ENCODE measurements around the gene P2RY2. TPM values are rescaled to one million over a fixed set of nuclear protein-coding genes. Genes with fewer than 3 reads are reported as not detected.
A peak's percentile ranks its signal among the peaks of the same experiment; 100 is the strongest.

P2RY2 gene
- total and polyA plus RNA-seq, 2 experiments from 2014 or later: 0.63 to 1.6 TPM

DNA sequence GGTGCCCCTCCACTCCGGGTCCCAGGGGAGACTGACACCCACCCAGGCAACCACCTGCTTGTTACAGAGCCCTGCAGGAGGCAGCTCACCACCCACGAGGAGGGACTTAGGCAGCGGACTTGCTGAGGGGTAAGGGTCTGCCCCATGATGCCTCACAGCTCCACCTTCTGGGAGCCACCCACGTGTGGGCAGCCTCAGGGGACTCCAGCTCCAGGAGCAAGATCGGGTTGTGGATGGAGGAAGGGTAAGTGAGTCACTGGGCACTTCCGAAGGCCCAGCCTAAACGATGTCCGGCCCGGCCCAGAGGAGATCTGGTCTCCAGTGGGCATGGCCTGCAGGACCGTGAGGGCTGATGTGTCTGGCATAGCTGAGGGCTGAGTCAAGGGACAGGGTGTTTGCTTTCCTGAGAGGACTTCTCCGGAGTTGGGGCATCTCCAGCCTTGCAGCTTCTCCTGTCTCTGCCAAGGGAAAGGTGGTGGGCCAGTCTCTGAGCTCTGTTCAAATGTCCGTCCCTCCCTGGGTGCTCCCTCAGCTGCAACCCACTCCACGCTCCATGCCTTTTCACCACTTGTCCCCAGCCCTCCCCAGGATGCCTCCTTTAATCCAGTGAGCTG, 32.3 kb upstream of the P2RY2 start:
- ATAC-seq: no peak

More for the DNA sequence above, 32.3 kb upstream of the P2RY2 start:
- Mint-ChIP-seq H3K4me3 (no peak overlapping the region), H3K4me1 (peaks cover 11% of the 10 kb centered on the region; the same call in 2 of the 3 replicates), H3K9me3 (no peaks in the 10 kb centered on the region), H3K27ac (no peak overlapping the region), H3K27me3 (ENCODE audit: insufficient read depth, low read depth, poor library complexity) (peaks cover 12% of the 10 kb centered on the region), H3K36me3 (ENCODE audit: low read depth) (no peaks in the 10 kb centered on the region)
- Histone ChIP-seq H2AFZ (peak overlapping the region; percentile 83), H3K27ac (ENCODE audit: low read depth) (no peak overlapping the region), H3K4me2 (no peak overlapping the region), H3K9me2 (ENCODE audit: insufficient read depth) (no peaks in the 10 kb centered on the region), H3K27me3 (ENCODE audit: insufficient read depth) (no peaks in the 10 kb centered on the region), H3K79me2 (replicated peaks; ENCODE audit: insufficient read depth) (no peaks in the 10 kb centered on the region), H3K4me3 (no peak overlapping the region), H3F3A (replicated peaks; ENCODE audit: low read depth) (no peaks in the 10 kb centered on the region), H4K20me1 (replicated peaks; ENCODE audit: insufficient read depth) (no peaks in the 10 kb centered on the region), H3K36me3 (ENCODE audit: insufficient read depth) (no peaks in the 10 kb centered on the region), H3K4me1 (ENCODE audit: insufficient read depth) (no peaks in the 10 kb centered on the region)
- DNase-seq (ENCODE audit: low spot score): no peak
- no peak for TF ChIP-seq ZNF462 (CRISPR knock-in tag; IDR thresholded peaks at IDR 0.05)
- no peak for TF ChIP-seq CREB1 (CRISPR knock-in tag; IDR thresholded peaks at IDR 0.05; ENCODE audit: low read depth)
- TF ChIP-seq EZH2 (IDR thresholded peaks at IDR 0.05; ENCODE audit: low read depth, unreplicated experiment): no peak
- no peak for TF ChIP-seq POLR2AphosphoS5 (IDR thresholded peaks at IDR 0.05; ENCODE audit: low read depth)
- TF ChIP-seq NANOG (IDR thresholded peaks at IDR 0.05; ENCODE audit: borderline replicate concordance): no peak
- TF ChIP-seq JUNB (IDR thresholded peaks at IDR 0.05; ENCODE audit: unreplicated experiment): no peak
- TF ChIP-seq ETS1 (IDR thresholded peaks at IDR 0.05): no peak
- no peak for TF ChIP-seq STAT1 (IDR thresholded peaks at IDR 0.05; ENCODE audit: unreplicated experiment)
- TF ChIP-seq EZH2phosphoT487 (IDR thresholded peaks at IDR 0.05; ENCODE audit: unreplicated experiment): no peak
- TF ChIP-seq ZNF331 (CRISPR knock-in tag; IDR thresholded peaks at IDR 0.05; ENCODE audit: low read depth): no peak
- no peak for TF ChIP-seq ZNF114 (CRISPR knock-in tag; IDR thresholded peaks at IDR 0.05)
- TF ChIP-seq, protein P1, sequence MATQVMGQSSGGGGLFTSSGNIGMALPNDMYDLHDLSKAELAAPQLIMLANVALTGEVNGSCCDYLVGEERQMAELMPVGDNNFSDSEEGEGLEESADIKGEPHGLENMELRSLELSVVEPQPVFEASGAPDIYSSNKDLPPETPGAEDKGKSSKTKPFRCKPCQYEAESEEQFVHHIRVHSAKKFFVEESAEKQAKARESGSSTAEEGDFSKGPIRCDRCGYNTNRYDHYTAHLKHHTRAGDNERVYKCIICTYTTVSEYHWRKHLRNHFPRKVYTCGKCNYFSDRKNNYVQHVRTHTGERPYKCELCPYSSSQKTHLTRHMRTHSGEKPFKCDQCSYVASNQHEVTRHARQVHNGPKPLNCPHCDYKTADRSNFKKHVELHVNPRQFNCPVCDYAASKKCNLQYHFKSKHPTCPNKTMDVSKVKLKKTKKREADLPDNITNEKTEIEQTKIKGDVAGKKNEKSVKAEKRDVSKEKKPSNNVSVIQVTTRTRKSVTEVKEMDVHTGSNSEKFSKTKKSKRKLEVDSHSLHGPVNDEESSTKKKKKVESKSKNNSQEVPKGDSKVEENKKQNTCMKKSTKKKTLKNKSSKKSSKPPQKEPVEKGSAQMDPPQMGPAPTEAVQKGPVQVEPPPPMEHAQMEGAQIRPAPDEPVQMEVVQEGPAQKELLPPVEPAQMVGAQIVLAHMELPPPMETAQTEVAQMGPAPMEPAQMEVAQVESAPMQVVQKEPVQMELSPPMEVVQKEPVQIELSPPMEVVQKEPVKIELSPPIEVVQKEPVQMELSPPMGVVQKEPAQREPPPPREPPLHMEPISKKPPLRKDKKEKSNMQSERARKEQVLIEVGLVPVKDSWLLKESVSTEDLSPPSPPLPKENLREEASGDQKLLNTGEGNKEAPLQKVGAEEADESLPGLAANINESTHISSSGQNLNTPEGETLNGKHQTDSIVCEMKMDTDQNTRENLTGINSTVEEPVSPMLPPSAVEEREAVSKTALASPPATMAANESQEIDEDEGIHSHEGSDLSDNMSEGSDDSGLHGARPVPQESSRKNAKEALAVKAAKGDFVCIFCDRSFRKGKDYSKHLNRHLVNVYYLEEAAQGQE (IDR thresholded peaks at IDR 0.05; ENCODE audit: unreplicated experiment): no peak
- TF ChIP-seq, protein P2, sequence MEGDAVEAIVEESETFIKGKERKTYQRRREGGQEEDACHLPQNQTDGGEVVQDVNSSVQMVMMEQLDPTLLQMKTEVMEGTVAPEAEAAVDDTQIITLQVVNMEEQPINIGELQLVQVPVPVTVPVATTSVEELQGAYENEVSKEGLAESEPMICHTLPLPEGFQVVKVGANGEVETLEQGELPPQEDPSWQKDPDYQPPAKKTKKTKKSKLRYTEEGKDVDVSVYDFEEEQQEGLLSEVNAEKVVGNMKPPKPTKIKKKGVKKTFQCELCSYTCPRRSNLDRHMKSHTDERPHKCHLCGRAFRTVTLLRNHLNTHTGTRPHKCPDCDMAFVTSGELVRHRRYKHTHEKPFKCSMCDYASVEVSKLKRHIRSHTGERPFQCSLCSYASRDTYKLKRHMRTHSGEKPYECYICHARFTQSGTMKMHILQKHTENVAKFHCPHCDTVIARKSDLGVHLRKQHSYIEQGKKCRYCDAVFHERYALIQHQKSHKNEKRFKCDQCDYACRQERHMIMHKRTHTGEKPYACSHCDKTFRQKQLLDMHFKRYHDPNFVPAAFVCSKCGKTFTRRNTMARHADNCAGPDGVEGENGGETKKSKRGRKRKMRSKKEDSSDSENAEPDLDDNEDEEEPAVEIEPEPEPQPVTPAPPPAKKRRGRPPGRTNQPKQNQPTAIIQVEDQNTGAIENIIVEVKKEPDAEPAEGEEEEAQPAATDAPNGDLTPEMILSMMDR (conservative IDR thresholded peaks at IDR 0.05; ENCODE audit: low read depth in 2 of 2): no peak

All from GM23338 (cell line).